Uterus (tissue), 2 donors: Measurements from ENCODE around the gene STX5.

Experiments used
- POLR2A ChIP-seq, 2 donors: fragments of 450-650 bp; IDR thresholded peaks; one replicate each; pipeline ENCODE4 v1.6.1; 2016; ENCODE audit warnings: antibody characterized with exemption in 2 of 2, mild to moderate bottlenecking in 1 of 2, moderate library complexity in 1 of 2
- TF ChIP-seq, protein P1 (sequence below), 4 experiments: fragments of 200-600 bp in 2 of 4; fragments of 450-650 bp in 2 of 4; sonication (generic) in 2 of 4; IDR thresholded peaks; one replicate each; pipeline ENCODE4 v1.5.1; 2016 to 2019; ENCODE audit warnings: antibody characterized with exemption in 4 of 4, mild to moderate bottlenecking in 2 of 4, moderate library complexity in 1 of 4

DNA sequence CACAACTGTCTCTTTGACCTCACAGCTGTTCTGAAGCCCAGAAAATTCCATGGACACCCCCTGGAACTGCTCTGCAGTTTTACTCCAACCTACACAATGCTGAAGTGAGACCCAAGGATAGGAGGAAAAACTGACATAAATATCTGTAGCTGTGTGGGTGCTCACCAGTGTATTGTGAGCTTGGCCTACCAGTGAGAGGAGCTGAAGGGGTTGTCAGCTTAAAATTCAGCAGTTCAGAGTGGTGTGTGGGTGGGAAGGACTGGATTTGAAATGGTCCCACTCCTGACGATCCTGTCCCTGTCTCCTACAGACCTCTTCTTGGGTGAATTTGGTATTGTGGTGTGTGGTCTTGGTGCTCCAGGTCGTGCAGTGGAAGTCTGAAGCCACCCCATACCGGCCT lies 42.3 kb downstream of the STX5 start:
- TF ChIP-seq, protein P1, sequence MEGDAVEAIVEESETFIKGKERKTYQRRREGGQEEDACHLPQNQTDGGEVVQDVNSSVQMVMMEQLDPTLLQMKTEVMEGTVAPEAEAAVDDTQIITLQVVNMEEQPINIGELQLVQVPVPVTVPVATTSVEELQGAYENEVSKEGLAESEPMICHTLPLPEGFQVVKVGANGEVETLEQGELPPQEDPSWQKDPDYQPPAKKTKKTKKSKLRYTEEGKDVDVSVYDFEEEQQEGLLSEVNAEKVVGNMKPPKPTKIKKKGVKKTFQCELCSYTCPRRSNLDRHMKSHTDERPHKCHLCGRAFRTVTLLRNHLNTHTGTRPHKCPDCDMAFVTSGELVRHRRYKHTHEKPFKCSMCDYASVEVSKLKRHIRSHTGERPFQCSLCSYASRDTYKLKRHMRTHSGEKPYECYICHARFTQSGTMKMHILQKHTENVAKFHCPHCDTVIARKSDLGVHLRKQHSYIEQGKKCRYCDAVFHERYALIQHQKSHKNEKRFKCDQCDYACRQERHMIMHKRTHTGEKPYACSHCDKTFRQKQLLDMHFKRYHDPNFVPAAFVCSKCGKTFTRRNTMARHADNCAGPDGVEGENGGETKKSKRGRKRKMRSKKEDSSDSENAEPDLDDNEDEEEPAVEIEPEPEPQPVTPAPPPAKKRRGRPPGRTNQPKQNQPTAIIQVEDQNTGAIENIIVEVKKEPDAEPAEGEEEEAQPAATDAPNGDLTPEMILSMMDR (IDR thresholded peaks at IDR 0.05) = no peak
- no peak for TF ChIP-seq POLR2A (IDR thresholded peaks at IDR 0.05)
